Astrocyte of the spinal cord (primary cell): ENCODE data around the gene SLC22A4.

Experiments used
- DNase-seq: peaks from one replicate; pipeline ENCODE4 v3.0.0; 2011; ENCODE audit warnings: low read depth, low spot score
- H3K4me3 ChIP-seq: 2 replicates; pipeline ENCODE4 v1.5.1; 2011; ENCODE audit warnings: low read depth, mild to moderate bottlenecking, low read length, moderate library complexity
- in situ Hi-C: cut with HindIII; loops from 2 replicates; pipeline ENCODE4 v1.10.0; 2017; ENCODE audit warnings: low sequenced_read_pairs
- TF ChIP-seq, protein P1 (sequence below): IDR thresholded peaks from 2 replicates; pipeline ENCODE4 v1.5.1; 2012; ENCODE audit warnings: low read depth, mild to moderate bottlenecking, low read length, inconsistent platforms

Gene SLC22A4

DNA sequence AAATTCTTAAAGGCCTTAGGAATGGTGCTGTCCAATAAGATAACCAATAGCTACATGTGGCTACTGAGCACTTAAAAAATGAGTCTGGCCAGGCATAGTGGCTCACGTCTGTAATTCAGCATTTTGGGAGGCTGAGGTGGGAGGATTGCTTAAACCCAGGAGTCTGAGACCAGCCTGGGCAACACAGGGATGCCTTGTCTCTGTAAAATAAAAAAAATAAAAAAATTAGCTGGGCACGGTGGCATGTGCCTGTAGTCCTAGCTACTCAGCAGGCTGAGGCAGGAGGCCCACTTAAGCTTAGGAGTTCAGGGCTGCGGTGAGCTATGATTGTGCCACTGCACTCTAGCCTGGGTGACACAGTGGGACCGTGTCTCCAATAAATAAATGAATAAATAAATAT, 74.0 kb downstream of the SLC22A4 start:
- TF ChIP-seq, protein P1, sequence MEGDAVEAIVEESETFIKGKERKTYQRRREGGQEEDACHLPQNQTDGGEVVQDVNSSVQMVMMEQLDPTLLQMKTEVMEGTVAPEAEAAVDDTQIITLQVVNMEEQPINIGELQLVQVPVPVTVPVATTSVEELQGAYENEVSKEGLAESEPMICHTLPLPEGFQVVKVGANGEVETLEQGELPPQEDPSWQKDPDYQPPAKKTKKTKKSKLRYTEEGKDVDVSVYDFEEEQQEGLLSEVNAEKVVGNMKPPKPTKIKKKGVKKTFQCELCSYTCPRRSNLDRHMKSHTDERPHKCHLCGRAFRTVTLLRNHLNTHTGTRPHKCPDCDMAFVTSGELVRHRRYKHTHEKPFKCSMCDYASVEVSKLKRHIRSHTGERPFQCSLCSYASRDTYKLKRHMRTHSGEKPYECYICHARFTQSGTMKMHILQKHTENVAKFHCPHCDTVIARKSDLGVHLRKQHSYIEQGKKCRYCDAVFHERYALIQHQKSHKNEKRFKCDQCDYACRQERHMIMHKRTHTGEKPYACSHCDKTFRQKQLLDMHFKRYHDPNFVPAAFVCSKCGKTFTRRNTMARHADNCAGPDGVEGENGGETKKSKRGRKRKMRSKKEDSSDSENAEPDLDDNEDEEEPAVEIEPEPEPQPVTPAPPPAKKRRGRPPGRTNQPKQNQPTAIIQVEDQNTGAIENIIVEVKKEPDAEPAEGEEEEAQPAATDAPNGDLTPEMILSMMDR: no peak
- no peak overlapping the region for H3K4me3 ChIP-seq
- DNase-seq: no peak
- in situ Hi-C loops: no loop called here

DNA sequence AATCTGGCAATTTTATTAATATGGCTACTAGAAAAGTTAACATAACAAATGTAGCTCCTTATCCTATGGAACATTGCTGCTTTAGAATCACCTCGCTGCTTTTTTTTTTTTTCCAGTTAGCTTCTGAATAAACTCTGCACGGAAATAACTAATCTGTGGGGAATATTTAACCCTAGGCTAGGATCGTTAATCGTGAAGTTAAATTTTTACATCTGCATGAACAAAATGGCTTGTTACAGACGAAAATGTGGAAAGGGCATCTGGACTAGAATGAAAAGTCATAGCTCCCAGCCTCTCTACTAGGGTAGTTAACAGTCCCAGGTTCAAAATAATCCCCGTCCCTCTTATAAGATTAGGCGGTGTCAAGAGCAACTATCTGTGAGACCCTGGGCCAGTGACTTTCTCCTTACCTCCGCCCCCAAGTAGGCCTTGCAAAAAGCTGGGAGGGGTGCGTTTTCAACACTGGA, 74.8 kb downstream of the SLC22A4 start:
- peak overlapping the region; percentile 56 for H3K4me3 ChIP-seq
- peak; percentile 28 for DNase-seq
- TF ChIP-seq, protein P1: no peak
- in situ Hi-C loops: no loop called here

DNA sequence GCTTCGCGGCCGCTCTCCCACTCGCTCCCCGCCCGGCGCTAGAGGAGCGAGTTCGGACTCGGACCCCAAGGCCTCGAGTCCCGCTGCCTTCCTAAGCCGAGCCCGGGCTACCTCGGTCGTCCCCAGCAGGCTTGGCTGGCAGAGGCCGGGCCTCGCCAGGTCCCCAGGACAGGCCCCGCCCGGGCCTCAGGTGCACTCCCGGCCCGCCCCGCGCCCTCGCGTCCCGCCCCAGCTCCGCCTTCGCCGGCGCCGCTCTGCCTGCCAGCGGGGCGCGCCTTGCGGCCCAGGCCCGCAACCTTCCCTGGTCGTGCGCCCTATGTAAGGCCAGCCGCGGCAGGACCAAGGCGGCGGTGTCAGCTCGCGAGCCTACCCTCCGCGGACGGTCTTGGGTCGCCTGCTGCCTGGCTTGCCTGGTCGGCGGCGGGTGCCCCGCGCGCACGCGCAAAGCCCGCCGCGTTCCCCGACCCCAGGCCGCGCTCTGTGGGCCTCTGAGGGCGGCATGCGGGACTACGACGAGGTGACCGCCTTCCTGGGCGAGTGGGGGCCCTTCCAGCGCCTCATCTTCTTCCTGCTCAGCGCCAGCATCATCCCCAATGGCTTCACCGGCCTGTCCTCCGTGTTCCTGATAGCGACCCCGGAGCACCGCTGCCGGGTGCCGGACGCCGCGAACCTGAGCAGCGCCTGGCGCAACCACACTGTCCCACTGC, 75.4 kb downstream of the SLC22A4 start, which contains the start of gene SLC22A5:
TSS of gene SLC22A5 (plus strand) at position 237 of the 707 bp plus-strand sequence. CDS start at position 500, 263 bp downstream.
- H3K4me3 ChIP-seq: peak within 1 kb of the TSS; percentile 56
- TF ChIP-seq, protein P1: no peak
- peak; percentile 30 for DNase-seq
- in situ Hi-C loops: no loop called here

- H3K4me3 ChIP-seq: peak overlapping the region; percentile 56
- in situ Hi-C loops: no loop called here
- TF ChIP-seq, protein P1: no peak
- no peak for DNase-seq
Observed at GRCh38 chr5:132370181-132370970, 76.2 kb downstream of the SLC22A4 start.

GRCh38 chr5:132370971-132371602, 76.9 kb downstream of the SLC22A4 start:
- TF ChIP-seq, protein P1: no peak
- in situ Hi-C loops: no loop called here
- no peak for DNase-seq
- H3K4me3 ChIP-seq: no peak overlapping the region

GRCh38 chr5:132371603-132371994, 77.4 kb downstream of the SLC22A4 start:
- TF ChIP-seq, protein P1: no peak
- in situ Hi-C loops: no loop called here

More at GRCh38 chr5:132371603-132371994, 77.4 kb downstream of the SLC22A4 start:
- no peak for DNase-seq
- H3K4me3 ChIP-seq: no peak overlapping the region
